ENCODE results near the gene GNAQ.

GRCh38 chr9:77977210-77977611, 54.4 kb downstream of the GNAQ start:
- TF ChIP-seq CTCF (conservative IDR thresholded peaks at IDR 0.05) (peak; percentile 67), ZFX (IDR thresholded peaks at IDR 0.05) (no peak)
